ENCODE results near the gene RAX2. TPM values are rescaled to one million over a fixed set of nuclear protein-coding genes. Genes with fewer than 3 reads are reported as not detected.

RAX2 gene
- total RNA-seq, 2 experiments from 2014 or later, result not detected

GRCh38 chr19:3778899-3779723 is 7.1 kb upstream of the RAX2 start:
- ChIA-PET CTCF (interaction anchor here (0.8 kb wide), 1 partner anchor 43 kb away, joined by 3 read pairs; no protein-coding TSS in a partner anchor), POLR2A (interaction anchor here (2.4 kb wide), 1 partner anchor 16 kb away, joined by 11 read pairs; the partner anchor contains the start of gene MRPL54)
- TF ChIP-seq CTCF (IDR thresholded peaks at IDR 0.05), result no peak

GRCh38 chr19:3778104-3778867 is 6.3 kb upstream of the RAX2 start:
- ATAC-seq (ENCODE audit: poor library complexity), result no peak

More at GRCh38 chr19:3778899-3779723, 7.1 kb upstream of the RAX2 start:
- Mint-ChIP-seq H3K4me3 (no peak overlapping the region), H3K27me3 (no peaks in the 10 kb centered on the region), H3K27ac (no peak overlapping the region), H3K9me3 (peaks cover 4% of the 10 kb centered on the region), H3K36me3 (ENCODE audit: low read depth) (peaks cover 19% of the 10 kb centered on the region), H3K4me1 (ENCODE audit: low read depth) (peaks cover 4% of the 10 kb centered on the region)
- ATAC-seq (ENCODE audit: poor library complexity), result no peak
- H3K9me3 ChIP-seq (ENCODE audit: control insufficient read depth in 1 of 2, insufficient read depth in 1 of 2, low read length in 2 of 2), result peaks cover 17 to 41% of the 10 kb centered on the region in 2 experiments
- intact Hi-C loops (cut with DNase I, micrococcal nuclease), result no loop called here
- no peaks in the 10 kb centered on the region for H3K4me1 ChIP-seq (ENCODE audit: insufficient read depth, low read length)
- no peak overlapping the region for H3K27ac ChIP-seq (ENCODE audit: low read depth in 1 of 2, low read length in 2 of 2)
- DNase-seq, result no peak
- H3K27me3 ChIP-seq (ENCODE audit: control insufficient read depth in 1 of 2, insufficient read depth in 2 of 2, low read length in 2 of 2), result no peaks in the 10 kb centered on the region
- H3K36me3 ChIP-seq (ENCODE audit: insufficient read depth, low read length), result peaks cover 4% of the 10 kb centered on the region
- H3K4me3 ChIP-seq (ENCODE audit: low read length), result no peak overlapping the region

More at GRCh38 chr19:3778104-3778867, 6.3 kb upstream of the RAX2 start:
- ChIA-PET POLR2A (no interaction called here), CTCF (interaction anchor here (0.8 kb wide), 1 partner anchor 44 kb away, joined by 3 read pairs; no protein-coding TSS in a partner anchor)
- H3K4me3 ChIP-seq (ENCODE audit: low read length), result no peak overlapping the region
- H3K4me3 Mint-ChIP-seq, result no peak overlapping the region
- peaks cover 19% of the 10 kb centered on the region for H3K36me3 Mint-ChIP-seq (ENCODE audit: low read depth)
- DNase-seq, result no peak
- peaks cover 4% of the 10 kb centered on the region for H3K9me3 Mint-ChIP-seq
- no peaks in the 10 kb centered on the region for H3K4me1 ChIP-seq (ENCODE audit: insufficient read depth, low read length)
- H3K4me1 Mint-ChIP-seq (ENCODE audit: low read depth), result no peaks in the 10 kb centered on the region
- H3K27ac Mint-ChIP-seq, result no peak overlapping the region
- H3K9me3 ChIP-seq (ENCODE audit: control insufficient read depth in 1 of 2, insufficient read depth in 1 of 2, low read length in 2 of 2), result peaks cover 17 to 33% of the 10 kb centered on the region in 2 experiments
- no peaks in the 10 kb centered on the region for H3K27me3 Mint-ChIP-seq
- intact Hi-C loops (cut with DNase I, micrococcal nuclease), result no loop called here
- no peaks in the 10 kb centered on the region for H3K27me3 ChIP-seq (ENCODE audit: control insufficient read depth in 1 of 2, insufficient read depth in 2 of 2, low read length in 2 of 2)
- no peak overlapping the region for H3K27ac ChIP-seq (ENCODE audit: low read depth in 1 of 2, low read length in 2 of 2)
- peaks cover 4% of the 10 kb centered on the region for H3K36me3 ChIP-seq (ENCODE audit: insufficient read depth, low read length)
- TF ChIP-seq CTCF (IDR thresholded peaks at IDR 0.05), result no peak
